ENCODE data around the gene VPS16. TPM values are rescaled to one million over a fixed set of nuclear protein-coding genes. Genes with fewer than 3 reads are reported as not detected.
A peak's percentile ranks its signal among the peaks of the same experiment; 100 is the strongest.

VPS16 gene
- total and polyA plus RNA-seq, 8 donors = 5.8 to 53.0 (median 23.3) TPM

- Histone ChIP-seq H3K27ac (no peak overlapping the region), H3K4me1 (peaks cover 4 to 43% (median 22%) of the 10 kb centered on the region in 4 donors), H3K9me3 (no peaks in the 10 kb centered on the region), H3K27me3 (no peaks in the 10 kb centered on the region), H3K4me3 (no peak overlapping the region), H3K36me3 (no peaks in the 10 kb centered on the region)
- DNase-seq = no peak
- TF ChIP-seq EP300 (IDR thresholded peaks at IDR 0.05) (no peak), POLR2A (IDR thresholded peaks at IDR 0.05) (no peak), CTCF (IDR thresholded peaks at IDR 0.05) (no peak), POLR2AphosphoS5 (IDR thresholded peaks at IDR 0.05) (no peak)
- WGBS, 5 donors = 55 to 94% (median 88%) methylated on average over 1 of the region's 1 CpG
- intact Hi-C loops (cut with DNase I; ENCODE audit: low total_unique reads) = no loop called here
Measured at GRCh38 chr20:2889209-2889608, 48.7 kb downstream of the VPS16 start.

- H3K36me3 ChIP-seq = no peaks in the 10 kb centered on the region
- TF ChIP-seq POLR2A (IDR thresholded peaks at IDR 0.05) (no peak), POLR2AphosphoS5 (IDR thresholded peaks at IDR 0.05) (no peak)
Measured at GRCh38 chr20:2889797-2890196, 49.3 kb downstream of the VPS16 start.

GRCh38 chr20:2890742-2891141 lies 50.2 kb downstream of the VPS16 start:
- Histone ChIP-seq H3K27me3 (no peaks in the 10 kb centered on the region), H3K36me3 (peaks cover 0 to 6% (median 0%) of the 10 kb centered on the region in 4 donors), H3K4me3 (no peak overlapping the region), H3K27ac (no peak overlapping the region), H3K9me3 (peaks cover 0 to 10% (median 4%) of the 10 kb centered on the region in 4 donors), H3K4me1 (peaks cover 4 to 33% (median 18%) of the 10 kb centered on the region in 4 donors)
- 57 to 63% (median 58%) methylated on average over 2 of the region's 2 CpGs for WGBS, 5 donors
- intact Hi-C loops (cut with DNase I; ENCODE audit: low total_unique reads) = no loop called here
- DNase-seq = no peak
- TF ChIP-seq POLR2AphosphoS5 (IDR thresholded peaks at IDR 0.05) (no peak), CTCF (IDR thresholded peaks at IDR 0.05) (no peak), EP300 (IDR thresholded peaks at IDR 0.05) (no peak), POLR2A (IDR thresholded peaks at IDR 0.05) (no peak)

More at GRCh38 chr20:2889797-2890196, 49.3 kb downstream of the VPS16 start:
- DNase-seq = no peak
- Histone ChIP-seq H3K27me3 (no peaks in the 10 kb centered on the region), H3K9me3 (peaks cover 0 to 2% (median 0%) of the 10 kb centered on the region in 4 donors), H3K27ac (no peak overlapping the region), H3K4me1 (peaks cover 4 to 39% (median 21%) of the 10 kb centered on the region in 4 donors), H3K4me3 (no peak overlapping the region)
- intact Hi-C loops (cut with DNase I; ENCODE audit: low total_unique reads) = no loop called here
- 94 to 97% (median 96%) methylated on average over 3 of the region's 3 CpGs for WGBS, 5 donors

- Histone ChIP-seq H3K9me3 (peaks cover 0 to 10% (median 4%) of the 10 kb centered on the region in 4 donors), H3K4me3 (no peak overlapping the region), H3K27ac (no peak overlapping the region), H3K27me3 (no peaks in the 10 kb centered on the region), H3K4me1 (peaks cover 4 to 32% (median 18%) of the 10 kb centered on the region in 4 donors), H3K36me3 (peaks cover 0 to 6% (median 0%) of the 10 kb centered on the region in 4 donors)
- no peak for DNase-seq
- intact Hi-C loops (cut with DNase I; ENCODE audit: low total_unique reads) = no loop called here
- TF ChIP-seq POLR2AphosphoS5 (IDR thresholded peaks at IDR 0.05) = no peak
- TF ChIP-seq EP300 (IDR thresholded peaks at IDR 0.05) = no peak
- no peak for TF ChIP-seq CTCF (IDR thresholded peaks at IDR 0.05)
- no peak for TF ChIP-seq POLR2A (IDR thresholded peaks at IDR 0.05)
- 71 to 92% (median 74%) methylated on average over 2 of the region's 2 CpGs for WGBS, 5 donors
Measured at GRCh38 chr20:2891343-2891742, 50.8 kb downstream of the VPS16 start.

- peaks cover 0 to 6% (median 0%) of the 10 kb centered on the region in 4 donors for H3K36me3 ChIP-seq
- peaks cover 4 to 30% (median 17%) of the 10 kb centered on the region in 4 donors for H3K4me1 ChIP-seq
- WGBS, 5 donors = 80 to 100% (median 93%) methylated on average over 3 of the region's 3 CpGs
- no peaks in the 10 kb centered on the region for H3K27me3 ChIP-seq
- H3K9me3 ChIP-seq = peaks cover 0 to 10% (median 4%) of the 10 kb centered on the region in 4 donors
- intact Hi-C loops (cut with DNase I; ENCODE audit: low total_unique reads) = no loop called here
- H3K27ac ChIP-seq = no peak overlapping the region
- TF ChIP-seq POLR2AphosphoS5 (IDR thresholded peaks at IDR 0.05) = no peak
- TF ChIP-seq EP300 (IDR thresholded peaks at IDR 0.05) = no peak
- TF ChIP-seq POLR2A (IDR thresholded peaks at IDR 0.05) = no peak
- TF ChIP-seq CTCF (IDR thresholded peaks at IDR 0.05) = no peak
- no peak overlapping the region for H3K4me3 ChIP-seq
- DNase-seq = peak in 1 of 2 donors; percentile 14
Measured at GRCh38 chr20:2892376-2892775, 51.8 kb downstream of the VPS16 start.

Measured in stomach (tissue), 9 donors.